DMS114 treated with DMSO at 0.1 percent for 48 hours (cell line): ENCODE results near the gene DOCK10.

Experiments used
- DNase-seq: peaks from one replicate; lab custom pipeline; 2025; ENCODE audit not compliant: unreplicated experiment; lab: John Stamatoyannopoulos, UW

Gene DOCK10

GRCh38 chr2:224793946-224794345 is 248.3 kb downstream of the DOCK10 start:
- DNase-seq: no peak

- no peak for DNase-seq
Measured at GRCh38 chr2:224786848-224787247, 255.4 kb downstream of the DOCK10 start.

- no peak for DNase-seq
Measured at GRCh38 chr2:224781400-224781799, 260.9 kb downstream of the DOCK10 start.

- DNase-seq: no peak
Measured at GRCh38 chr2:224780823-224781222, 261.4 kb downstream of the DOCK10 start.

- DNase-seq: no peak
Measured at GRCh38 chr2:224780106-224780505, 262.2 kb downstream of the DOCK10 start.

GRCh38 chr2:224778474-224778877 is 263.8 kb downstream of the DOCK10 start:
- DNase-seq: peak; percentile 55

GRCh38 chr2:224777559-224777930 is 264.7 kb downstream of the DOCK10 start:
- DNase-seq: no peak

- no peak for DNase-seq
Measured at GRCh38 chr2:224776795-224777558, 265.3 kb downstream of the DOCK10 start.

- no peak for DNase-seq
Measured at GRCh38 chr2:224775647-224776046, 266.6 kb downstream of the DOCK10 start.

- no peak for DNase-seq
Measured at GRCh38 chr2:224774735-224775134, 267.5 kb downstream of the DOCK10 start.

GRCh38 chr2:224772494-224772893 is 269.8 kb downstream of the DOCK10 start:
- DNase-seq: no peak

- DNase-seq: no peak
Measured at GRCh38 chr2:224769489-224769888, 272.8 kb downstream of the DOCK10 start.

GRCh38 chr2:224764565-224765236 is 277.6 kb downstream of the DOCK10 start:
- no peak for DNase-seq

GRCh38 chr2:224757934-224758548 is 284.2 kb downstream of the DOCK10 start:
- no peak for DNase-seq

GRCh38 chr2:224753743-224754540 is 288.3 kb downstream of the DOCK10 start:
- DNase-seq: no peak

GRCh38 chr2:224751996-224752698 is 290.1 kb downstream of the DOCK10 start:
- no peak for DNase-seq

- no peak for DNase-seq
Measured at GRCh38 chr2:224749136-224749535, 293.1 kb downstream of the DOCK10 start.

GRCh38 chr2:224747765-224748164 is 294.5 kb downstream of the DOCK10 start:
- DNase-seq: no peak

- DNase-seq: no peak
Measured at GRCh38 chr2:224736227-224736626, 306.0 kb downstream of the DOCK10 start.

GRCh38 chr2:224734949-224735348 is 307.3 kb downstream of the DOCK10 start:
- no peak for DNase-seq

GRCh38 chr2:224731665-224732064 is 310.6 kb downstream of the DOCK10 start:
- DNase-seq: no peak
